ENCODE results near the gene MFRP. TPM values are rescaled to one million over a fixed set of nuclear protein-coding genes. Genes with fewer than 3 reads are reported as not detected.

Gene MFRP
- not detected in 5 replicates for total RNA-seq (2022; extraction: Qiagen RNA extraction)

GRCh38 chr11:119346605-119347004 is at the start of gene MFRP:
TSS of gene MFRP (minus strand) at chr11:119346705. CDS start at chr11:119346513, 192 bp downstream.

GRCh38 chr11:119381181-119381988 is 34.9 kb upstream of the MFRP start, which contains the start of gene USP2:
TSS of gene USP2 (minus strand) at chr11:119381690. CDS start at chr11:119373480, 8,210 bp downstream.

GRCh38 chr11:119340335-119341221 is 5.9 kb downstream of the MFRP start, which contains the start of gene C1QTNF5:
TSS of gene C1QTNF5 (minus strand) at chr11:119340883. CDS start at chr11:119340397, 486 bp downstream.

GRCh38 chr11:119334174-119334930 is 12.2 kb downstream of the MFRP start, which contains the start of gene RNF26:
TSS of gene RNF26 (plus strand) at chr11:119334527. CDS start at chr11:119335123, 596 bp downstream.

GRCh38 chr11:119316729-119317591 is 29.5 kb downstream of the MFRP start, which contains the start of gene MCAM:
TSS of gene MCAM (minus strand) at chr11:119317130. CDS start at chr11:119317101, 29 bp downstream.

Other genes starting within 250 kb of the MFRP start
- 31.7 to 43.6 TPM (median 42.2 TPM) in 5 replicates for gene DPAGT1, start 244.9 kb downstream of the MFRP start, total RNA-seq (2022; extraction: Qiagen RNA extraction)
- 3.1 to 5.9 TPM (median 5.1 TPM) in 5 replicates for gene C2CD2L, start 239.4 kb downstream of the MFRP start, total RNA-seq (2022; extraction: Qiagen RNA extraction)
- gene HINFP, start 225.1 kb downstream of the MFRP start, total RNA-seq (2022; extraction: Qiagen RNA extraction) = 6.4 to 10.2 TPM (median 8.7 TPM) in 5 replicates
- gene ABCG4, start 197.7 kb downstream of the MFRP start, total RNA-seq (2022; extraction: Qiagen RNA extraction) = 0.17 to 0.47 TPM (median 0.27 TPM) in 5 replicates
- 6.6 to 12.7 TPM (median 11.3 TPM) in 5 replicates for gene NLRX1, start 178.0 kb downstream of the MFRP start, total RNA-seq (2022; extraction: Qiagen RNA extraction)
- 0.14 to 0.22 TPM (median 0.20 TPM) in 3 of 5 replicates, not detected in the others for gene NHERF4, start 161.2 kb downstream of the MFRP start, total RNA-seq (2022; extraction: Qiagen RNA extraction)
- 6.3 to 11.5 TPM (median 9.6 TPM) in 5 replicates for gene CBL, start 140.4 kb downstream of the MFRP start, total RNA-seq (2022; extraction: Qiagen RNA extraction)
- 8.0 to 14.1 TPM (median 11.0 TPM) in 5 replicates for gene MCAM, start 29.6 kb downstream of the MFRP start, total RNA-seq (2022; extraction: Qiagen RNA extraction)
- gene RNF26, start 12.2 kb downstream of the MFRP start, total RNA-seq (2022; extraction: Qiagen RNA extraction) = 27.8 to 40.3 TPM (median 36.9 TPM) in 5 replicates
- 0.08 TPM in 1 of 5 replicates, not detected in the others for gene C1QTNF5, start 5.8 kb downstream of the MFRP start, total RNA-seq (2022; extraction: Qiagen RNA extraction)
- gene USP2, start 35.0 kb upstream of the MFRP start, total RNA-seq (2022; extraction: Qiagen RNA extraction) = 1.3 to 2.4 TPM (median 1.4 TPM) in 5 replicates
- gene THY1, start 76.5 kb upstream of the MFRP start, total RNA-seq (2022; extraction: Qiagen RNA extraction) = 12.7 to 17.5 TPM (median 15.1 TPM) in 5 replicates